GM12878 (cell line): ENCODE data around the gene ANKRD33. TPM values are rescaled to one million over a fixed set of nuclear protein-coding genes. Genes with fewer than 3 reads are reported as not detected.

Source experiments
- ATAC-seq: fragments of 200-7000 bp; cut with Tn5 transposase; 3 replicates; pipeline ENCODE4 v1.9.1; 2020; ENCODE audit warnings: mild to moderate bottlenecking, moderate library complexity
- BruUV-seq: library from RNA; stranded (reverse); fragments of 400-500 nt; replicated peaks from 2 replicates; lab custom pipeline; 2021; lab: Mats Ljungman, UMichigan
- CTCF ChIA-PET: fragments of 300-600 bp; sonication (Branson Sonifier 250); formaldehyde crosslinking; extraction: SDS; loops from one replicate; lab custom pipeline; 2021; ENCODE audit warnings: inconsistent platforms; lab: Yijun Ruan, JAX
- POLR2A ChIA-PET: fragments of 350-600 bp; formaldehyde crosslinking; extraction: SDS; loops from one replicate; lab custom pipeline; 2021; ENCODE audit warnings: inconsistent platforms; lab: Charles Lee
- RAD21 ChIA-PET: fragments of 300-600 bp; sonication (Branson Sonifier 250); formaldehyde crosslinking; loops from one replicate; lab custom pipeline; 2023; ENCODE audit warnings: antibody characterized with exemption; ENCODE audit not compliant: unreplicated experiment; lab: Charles Lee
- SMC1A ChIA-PET: fragments of 300-600 bp; sonication (Branson Sonifier 250); formaldehyde crosslinking; loops from one replicate; lab custom pipeline; 2023; ENCODE audit not compliant: unreplicated experiment, uncharacterized antibody; lab: Charles Lee
- DNase-seq: peaks from one replicate; pipeline ENCODE4 v3.0.0-alpha.2; 2011; ENCODE audit warnings: low read depth, low spot score
- FAIRE-seq: peaks from 3 replicates; lab custom pipeline; 2011; peaks lifted over from hg19 to GRCh38; lab: Jason Lieb, UNC
- H2AFZ ChIP-seq: 2 replicates; pipeline ENCODE4 v1.6.0; 2011; ENCODE audit warnings: low read depth, low read length, control low read depth; ENCODE audit not compliant: control insufficient read depth
- H3K27ac ChIP-seq: 2 replicates; pipeline ENCODE4 v1.5.1; 2011; ENCODE audit warnings: control low read depth; ENCODE audit not compliant: control insufficient read depth, insufficient read depth
- H3K27me3 ChIP-seq, 2 experiments: replicated peaks in 1 of 2; 2 replicates each; pipeline versions ENCODE4 v1.6.0 to v1.6.1; 2011; ENCODE audit warnings: low read length in 1 of 2; ENCODE audit not compliant: control insufficient read depth in 2 of 2, insufficient read depth in 2 of 2
- H3K36me3 ChIP-seq, 2 experiments: 2 replicates each; pipeline ENCODE4 v1.5.1; 2011; ENCODE audit warnings: low read length in 1 of 2; ENCODE audit not compliant: control insufficient read depth in 2 of 2, insufficient read depth in 2 of 2
- H3K4me1 ChIP-seq: 2 replicates; pipeline ENCODE4 v1.6.1; 2011; ENCODE audit warnings: mild to moderate bottlenecking, low read length, moderate library complexity, mixed read lengths; ENCODE audit not compliant: control insufficient read depth, insufficient read depth
- H3K4me2 ChIP-seq: 2 replicates; pipeline ENCODE4 v1.6.0; 2011; ENCODE audit warnings: control low read depth; ENCODE audit not compliant: control insufficient read depth, insufficient read depth
- H3K4me3 ChIP-seq: fragments of 200-600 bp; sonication (generic); 2 replicates; pipeline ENCODE4 v1.5.1; 2016
- H3K79me2 ChIP-seq: 2 replicates; pipeline ENCODE4 v1.6.0; 2011; ENCODE audit warnings: low read length; ENCODE audit not compliant: control insufficient read depth, insufficient read depth
- H3K9ac ChIP-seq: 2 replicates; pipeline ENCODE4 v1.8.0; 2011; ENCODE audit warnings: low read length, control low read depth, mixed read lengths; ENCODE audit not compliant: control insufficient read depth, insufficient read depth
- H3K9me3 ChIP-seq: replicated peaks from 3 replicates; pipeline ENCODE4 v1.5.1; 2011; ENCODE audit warnings: mild to moderate bottlenecking, low read length; ENCODE audit not compliant: control insufficient read depth, insufficient read depth
- H4K20me1 ChIP-seq: 2 replicates; pipeline ENCODE4 v1.6.0; 2011; ENCODE audit not compliant: control insufficient read depth, insufficient read depth
- CBX3 ChIP-seq: fragments of 200-600 bp; sonication (generic); IDR thresholded peaks from 2 replicates; pipeline ENCODE4 v1.6.1; 2016; ENCODE audit warnings: low read depth, borderline replicate concordance
- DPF2 ChIP-seq: fragments of 450-650 bp; IDR thresholded peaks from 2 replicates; pipeline ENCODE4 v1.6.1; 2017; ENCODE audit warnings: mild to moderate bottlenecking
- HDAC6 ChIP-seq: fragments of 200-600 bp; sonication (generic); IDR thresholded peaks from one replicate; pipeline ENCODE4 v1.8.0; 2017; ENCODE audit warnings: antibody characterized with exemption; ENCODE audit not compliant: unreplicated experiment
- HDGF ChIP-seq: fragments of 450-650 bp; IDR thresholded peaks from 2 replicates; pipeline ENCODE4 v1.6.1; 2016; ENCODE audit warnings: antibody characterized with exemption
- KAT2A ChIP-seq: conservative IDR thresholded peaks from 2 replicates; pipeline ENCODE4 v1.6.1; 2011; ENCODE audit warnings: low read depth, low read length; ENCODE audit not compliant: control insufficient read depth
- NR2C1 ChIP-seq: fragments of 450-650 bp; IDR thresholded peaks from 2 replicates; pipeline ENCODE4 v1.6.1; 2017; ENCODE audit warnings: antibody characterized with exemption, mild to moderate bottlenecking, moderate library complexity
- RAD21 ChIP-seq: IDR thresholded peaks from 2 replicates; pipeline ENCODE4 v1.6.1; 2011; ENCODE audit warnings: mild to moderate bottlenecking, low read depth, low read length, moderate library complexity; ENCODE audit not compliant: insufficient read depth
- SMC3 ChIP-seq: IDR thresholded peaks from 2 replicates; pipeline ENCODE4 v1.6.1; 2011; ENCODE audit warnings: low read length, improper control_type of control experiment, borderline replicate concordance
- SUZ12 ChIP-seq: fragments of 200-600 bp; sonication (generic); IDR thresholded peaks from one replicate; pipeline ENCODE4 v1.6.1; 2018; ENCODE audit warnings: antibody characterized with exemption, mild to moderate bottlenecking; ENCODE audit not compliant: unreplicated experiment
- ZNF622 ChIP-seq: fragments of 450-650 bp; IDR thresholded peaks from 2 replicates; pipeline ENCODE4 v1.6.1; 2017; ENCODE audit warnings: mild to moderate bottlenecking, inconsistent platforms
- ZZZ3 ChIP-seq: IDR thresholded peaks from 2 replicates; pipeline ENCODE4 v1.6.1; 2011; ENCODE audit warnings: low read depth; ENCODE audit not compliant: control insufficient read depth, insufficient read length
- WGBS: methylation state at CpG from one replicate; pipeline ENCODE4 v1.1.6; 2016; ENCODE audit warnings: low lambda C conversion rate; ENCODE audit not compliant: insufficient replicate concordance, insufficient coverage; ENCODE audit errors: missing lambda C conversion rate; 5-methylcytosine and 5-hydroxymethylcytosine counted together
- in situ Hi-C: fragments of 300-500 bp; cut with MboI; formaldehyde crosslinking; loops from 9 replicates; pipeline ENCODE4 v1.14.3; 2018; ENCODE audit warnings: mixed read lengths
- intact Hi-C: fragments of 100-400 bp; cut with micrococcal nuclease; formaldehyde crosslinking; loops from one replicate; pipeline ENCODE4 v1.14.2; 2022; ENCODE audit not compliant: unreplicated experiment
- polyA plus RNA-seq, 11 experiments: library from polyadenylated mRNA; depleted of rRNA in 4 of 11; unstranded in 6 of 11; stranded (reverse) in 5 of 11; fragments of >200 nt; fragmentation: Nextera tagmentation in 4 of 11; fragmentation: Illumina TruSeq in 1 of 11; extraction: Ambion mirVana in 4 of 11; extraction: Trizol in 1 of 11; gene quantifications; 1 replicate in 1 of 11; 2 replicates in 10 of 11; pipeline versions ENCODE4 v1.2.1 to v1.2.3, GENCODE V29; 2011 to 2016; ENCODE audit warnings: inconsistent platforms in 2 of 11, missing spikeins in 2 of 11, low read depth in 1 of 11
- total RNA-seq, 4 experiments: library from RNA; depleted of rRNA in 3 of 4; stranded (reverse); fragments of >200 nt in 3 of 4; fragmentation: Illumina TruSeq in 1 of 4; extraction: Trizol in 1 of 4; gene quantifications; 2 replicates each; pipeline versions ENCODE4 v1.2.1 to v1.2.3, GENCODE V29; 2013 to 2021
- TF ChIP-seq, protein P1 (sequence below): IDR thresholded peaks from 2 replicates; pipeline ENCODE4 v1.6.1; 2012; ENCODE audit warnings: low read depth, low read length, improper control_type of control experiment

Gene ANKRD33
- total and polyA plus RNA-seq, 10 of the 15 experiments (the other 5 are each of a cell fraction or from before 2014, with no cell fraction given), result not detected

DNA sequence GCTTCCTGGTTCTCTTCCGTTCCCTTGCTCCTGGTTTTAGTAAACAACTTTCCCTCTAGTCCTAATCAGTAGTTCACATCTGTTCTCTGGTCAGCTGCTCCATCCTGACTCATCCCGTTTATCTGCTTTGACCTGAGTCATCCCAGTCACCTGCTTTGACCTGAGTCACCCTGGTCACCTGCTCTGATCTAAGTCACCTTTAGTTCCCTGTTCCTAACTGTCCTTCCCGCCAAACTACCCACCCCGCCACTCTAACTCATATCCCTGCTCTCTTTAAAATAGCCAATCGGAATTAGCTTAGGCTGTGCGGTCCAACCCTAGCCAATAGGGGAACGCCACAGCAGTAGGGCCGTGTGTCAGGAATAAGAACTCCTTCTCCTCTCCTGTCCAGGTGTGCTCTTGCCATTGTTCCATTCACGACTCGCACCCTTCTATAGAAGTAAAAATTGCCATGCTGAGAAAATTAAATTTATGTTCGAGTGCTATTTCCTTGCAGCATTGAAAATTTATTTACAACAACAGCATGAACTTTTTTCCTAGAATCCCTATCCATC is 3.1 kb upstream of the ANKRD33 start:
- no peak for TF ChIP-seq ZNF622
- no peak for TF ChIP-seq SUZ12
- no peak for TF ChIP-seq DPF2
- TF ChIP-seq HDAC6, result no peak
- no peak for TF ChIP-seq RAD21
- TF ChIP-seq CBX3, result no peak
- no peak for TF ChIP-seq SMC3
- no peak for TF ChIP-seq KAT2A
- no peak for TF ChIP-seq HDGF
- no peak for TF ChIP-seq ZZZ3
- TF ChIP-seq, protein P1, sequence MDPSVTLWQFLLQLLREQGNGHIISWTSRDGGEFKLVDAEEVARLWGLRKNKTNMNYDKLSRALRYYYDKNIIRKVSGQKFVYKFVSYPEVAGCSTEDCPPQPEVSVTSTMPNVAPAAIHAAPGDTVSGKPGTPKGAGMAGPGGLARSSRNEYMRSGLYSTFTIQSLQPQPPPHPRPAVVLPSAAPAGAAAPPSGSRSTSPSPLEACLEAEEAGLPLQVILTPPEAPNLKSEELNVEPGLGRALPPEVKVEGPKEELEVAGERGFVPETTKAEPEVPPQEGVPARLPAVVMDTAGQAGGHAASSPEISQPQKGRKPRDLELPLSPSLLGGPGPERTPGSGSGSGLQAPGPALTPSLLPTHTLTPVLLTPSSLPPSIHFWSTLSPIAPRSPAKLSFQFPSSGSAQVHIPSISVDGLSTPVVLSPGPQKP, result no peak
- TF ChIP-seq NR2C1, result no peak
- Histone ChIP-seq H3K79me2 (no peaks in the 10 kb centered on the region), H4K20me1 (no peaks in the 10 kb centered on the region), H3K4me3 (no peak overlapping the region), H3K9ac (no peak overlapping the region), H3K27me3 (no peaks in the 10 kb centered on the region), H3K4me1 (no peaks in the 10 kb centered on the region), H2AFZ (no peak overlapping the region), H3K4me2 (no peak overlapping the region), H3K27ac (no peak overlapping the region), H3K9me3 (no peaks in the 10 kb centered on the region; the same call in 2 of the 3 replicates), H3K36me3 (no peaks in the 10 kb centered on the region)
- no peak for DNase-seq
- ATAC-seq, result no peak
- intact Hi-C loops, result no loop called here
- RAD21 ChIA-PET, result no interaction called here
- in situ Hi-C loops, result no loop called here
- CTCF ChIA-PET, result no interaction called here
- FAIRE-seq, result no peak
- SMC1A ChIA-PET, result no interaction called here
- no TSS peak for BruUV-seq
- POLR2A ChIA-PET, result no interaction called here
- WGBS, result 63% methylated on average over 11 of the region's 11 CpGs
